CD4-positive, alpha-beta T cell treated with Interleukin-2 at 100 ng/mL for 4 hours (primary cell): ENCODE results near the gene RUNX2.

Source experiments
- DNase-seq: peaks from one replicate; pipeline ENCODE4 v3.0.0-alpha.2; 2020; ENCODE audit warnings: low spot score

RUNX2 gene

DNA sequence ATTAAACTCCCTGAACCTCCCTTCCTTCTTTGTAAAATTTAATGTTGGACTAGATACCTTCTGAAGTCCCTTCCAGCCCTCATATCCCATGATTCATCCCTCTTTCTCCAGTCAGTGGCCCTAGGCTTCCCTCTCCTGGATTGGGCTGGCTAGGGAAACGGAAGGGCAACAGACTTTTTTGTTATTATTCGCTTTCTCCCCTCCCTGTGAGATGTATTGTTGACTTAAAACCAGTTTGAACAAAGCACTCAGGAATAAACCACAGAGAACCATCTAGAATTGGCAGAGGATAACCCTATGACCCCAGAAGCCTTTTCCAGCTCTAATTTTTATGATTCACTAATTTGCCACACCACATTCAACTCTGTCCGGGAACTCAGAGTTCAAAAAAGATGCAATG lies 289.3 kb downstream of the RUNX2 start:
- no peak for DNase-seq

DNA sequence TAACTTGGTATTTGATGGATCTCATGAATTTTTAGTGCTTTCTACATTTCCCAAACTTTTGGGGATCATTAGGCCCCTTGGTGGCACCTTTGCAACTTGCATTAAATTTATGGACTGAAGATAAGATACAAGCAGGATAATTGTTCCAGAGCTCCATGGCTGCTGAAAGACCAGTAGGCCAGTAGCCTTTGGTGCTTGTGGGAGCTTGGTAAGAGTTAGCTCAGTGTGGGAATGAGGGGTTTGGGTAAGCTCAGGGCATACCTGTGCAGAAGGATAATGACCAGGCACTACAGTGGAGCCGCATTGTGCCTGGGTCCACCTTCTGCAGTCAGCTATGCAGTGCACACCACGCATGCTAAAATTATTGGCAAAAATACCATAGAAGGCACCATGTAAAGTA lies 290.1 kb downstream of the RUNX2 start:
- DNase-seq: no peak

DNA sequence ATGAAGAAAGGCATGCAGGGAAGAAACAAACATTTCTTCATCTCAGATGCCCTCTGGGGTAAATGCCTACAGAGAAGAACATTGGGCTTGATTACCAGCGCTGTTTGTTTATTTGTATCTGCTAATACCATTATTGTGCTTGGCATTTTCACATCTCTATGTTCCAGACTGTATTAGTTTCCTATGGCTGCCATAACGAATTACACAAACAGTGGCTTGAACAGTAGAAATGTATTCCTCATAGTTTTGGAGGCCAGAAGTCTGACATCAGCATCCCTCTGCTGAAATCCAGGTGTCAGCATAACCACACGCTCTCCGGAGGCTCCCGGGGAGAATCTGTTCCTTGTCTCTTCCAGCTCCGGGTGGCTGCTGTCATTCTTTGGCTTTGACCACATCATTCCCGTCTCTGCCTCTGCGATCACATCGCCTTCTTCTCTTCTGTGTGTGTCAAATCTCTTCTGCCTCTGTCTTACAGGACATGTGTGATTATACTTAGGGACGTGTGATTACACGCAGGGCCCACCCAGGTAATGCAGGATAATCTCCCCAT lies 291.2 kb downstream of the RUNX2 start:
- DNase-seq: no peak

DNA sequence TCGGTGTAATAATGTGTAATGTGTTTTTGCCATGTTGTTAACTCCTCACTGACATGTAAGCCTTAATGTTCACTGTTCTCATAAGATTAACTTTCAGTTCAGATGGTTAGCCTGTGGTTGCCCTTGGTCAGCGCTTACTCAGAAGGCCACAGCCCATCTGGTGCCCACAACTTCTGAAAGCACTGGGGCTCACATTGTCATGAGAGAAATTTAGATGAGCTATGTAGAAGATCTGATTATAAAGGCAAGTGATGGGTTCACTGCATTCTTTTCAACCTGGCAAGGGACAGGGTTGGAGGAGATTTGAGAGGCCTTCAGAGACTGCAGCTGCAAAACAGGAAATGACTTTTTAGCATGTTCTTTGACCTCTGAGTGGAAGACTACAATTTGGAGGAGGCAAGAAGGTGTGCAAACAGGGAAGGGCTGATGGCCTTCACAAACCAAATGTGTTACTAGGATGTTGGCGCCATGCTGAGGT lies 291.9 kb downstream of the RUNX2 start:
- peak; percentile 7 for DNase-seq

DNA sequence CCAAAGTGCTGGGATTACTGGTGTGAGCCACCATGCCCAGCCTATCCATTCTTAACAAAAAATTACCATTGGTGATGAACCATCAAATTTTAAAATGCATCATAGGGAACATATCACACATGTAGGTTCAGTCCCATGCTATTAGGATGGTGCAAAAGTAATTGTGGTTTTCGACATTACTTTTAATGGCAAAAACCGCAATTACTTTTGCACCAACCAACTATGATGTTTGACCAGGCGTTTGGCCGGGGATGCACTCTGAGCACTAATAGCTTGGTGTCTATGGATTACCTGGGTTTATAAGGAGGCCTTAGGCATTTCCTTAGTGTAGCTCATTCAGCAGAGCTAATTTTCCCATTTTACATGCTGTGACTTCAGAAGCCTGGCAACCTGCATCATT lies 296.1 kb downstream of the RUNX2 start:
- DNase-seq: no peak

DNA sequence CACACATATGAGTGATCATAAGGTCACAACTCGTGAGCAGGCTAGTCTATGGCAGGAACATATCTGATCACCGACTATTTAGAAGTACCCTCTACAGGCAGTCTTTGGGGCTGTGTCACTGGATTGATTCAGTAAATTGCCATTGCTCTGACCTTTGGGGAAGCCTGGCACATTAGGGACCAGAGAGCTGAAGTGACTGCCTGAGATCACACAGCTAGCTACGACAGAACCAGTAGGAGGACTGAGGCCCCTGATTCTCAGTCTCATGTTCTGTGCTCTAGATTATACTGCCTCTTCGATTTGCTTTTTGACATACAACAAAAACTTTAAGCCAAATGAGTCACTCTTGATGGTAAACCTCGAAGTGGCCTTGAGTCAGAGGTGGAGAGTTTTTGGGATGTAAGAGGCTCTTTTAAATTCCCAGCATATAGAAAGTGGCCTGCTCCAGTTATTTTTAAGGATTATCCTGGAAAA lies 297.1 kb downstream of the RUNX2 start:
- DNase-seq: no peak

DNA sequence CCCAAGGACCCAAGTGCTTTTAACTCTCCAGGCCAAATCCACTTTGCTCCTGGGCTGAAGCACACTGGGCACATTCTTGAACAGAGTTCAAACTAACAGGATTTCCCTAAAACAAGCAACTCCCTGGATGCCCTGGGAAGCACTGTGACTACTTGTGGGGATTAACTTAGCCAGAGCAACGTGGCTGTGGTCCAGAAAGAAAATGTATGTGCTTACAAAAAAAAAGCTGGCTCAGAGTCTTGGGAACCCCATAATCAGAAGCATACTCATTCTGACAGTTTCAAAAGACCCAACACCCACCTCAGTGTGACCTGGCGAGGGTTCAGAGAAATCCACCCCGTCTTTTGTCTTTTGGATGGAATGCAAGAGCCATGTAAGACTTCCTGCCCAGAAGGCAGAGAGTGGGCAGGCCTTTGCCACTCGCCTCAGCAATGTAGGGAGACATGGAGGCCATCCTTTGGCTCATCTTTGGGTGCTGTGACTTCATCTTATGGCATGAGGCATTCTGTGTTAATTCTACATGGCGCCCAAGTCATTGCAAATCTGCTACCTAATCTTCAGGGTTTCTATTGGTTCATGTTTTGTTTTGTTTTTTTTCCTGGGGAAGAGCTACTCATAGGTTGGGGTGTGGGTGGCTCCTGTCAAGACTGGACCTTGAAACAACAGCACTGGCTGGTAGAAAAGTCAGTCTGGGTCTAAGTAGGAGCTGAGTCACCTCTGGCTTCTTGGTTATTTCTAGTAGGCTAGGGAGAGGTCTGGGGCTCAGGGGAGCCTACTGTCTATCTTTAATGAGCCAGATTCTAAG lies 298.2 kb downstream of the RUNX2 start:
- no peak for DNase-seq

DNA sequence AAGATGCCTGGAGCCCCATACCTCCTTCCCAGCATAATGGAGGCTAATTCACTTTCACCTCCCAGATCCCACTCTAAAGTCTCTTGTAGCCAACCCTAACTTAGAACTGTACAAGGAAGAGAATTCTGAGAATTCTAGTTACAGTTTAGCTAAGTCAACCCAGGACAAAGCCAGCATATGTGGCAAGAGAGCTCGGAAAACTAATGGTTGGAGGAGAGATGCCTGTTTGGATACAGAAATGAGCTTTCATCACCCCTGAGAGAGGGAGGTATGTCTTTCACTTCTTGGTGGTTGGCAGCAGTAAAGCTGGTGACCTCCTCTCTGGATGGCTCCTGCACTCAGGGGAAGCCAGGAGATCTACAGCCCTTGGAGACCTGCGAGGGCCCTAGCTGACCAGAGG lies 302.2 kb downstream of the RUNX2 start:
- DNase-seq: no peak

DNA sequence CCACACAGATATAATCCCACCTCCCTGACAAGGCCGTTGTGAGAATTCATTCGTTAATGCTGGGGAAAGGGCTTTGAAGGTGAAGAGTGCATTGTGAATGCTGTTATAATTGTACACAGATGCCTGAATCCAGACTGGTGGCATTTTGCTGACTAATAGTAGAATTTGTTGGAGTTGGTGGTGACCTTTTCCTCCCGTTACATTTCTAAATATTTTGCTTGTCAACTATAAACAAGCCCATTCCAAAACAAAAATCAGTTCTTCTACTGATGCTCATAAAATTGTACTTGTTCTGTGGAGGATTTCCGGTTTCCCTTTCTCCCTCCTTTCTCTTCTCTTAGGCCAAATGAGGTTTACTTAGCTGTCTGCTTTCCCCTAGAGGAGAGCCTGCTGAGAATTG lies 302.7 kb downstream of the RUNX2 start:
- no peak for DNase-seq

DNA sequence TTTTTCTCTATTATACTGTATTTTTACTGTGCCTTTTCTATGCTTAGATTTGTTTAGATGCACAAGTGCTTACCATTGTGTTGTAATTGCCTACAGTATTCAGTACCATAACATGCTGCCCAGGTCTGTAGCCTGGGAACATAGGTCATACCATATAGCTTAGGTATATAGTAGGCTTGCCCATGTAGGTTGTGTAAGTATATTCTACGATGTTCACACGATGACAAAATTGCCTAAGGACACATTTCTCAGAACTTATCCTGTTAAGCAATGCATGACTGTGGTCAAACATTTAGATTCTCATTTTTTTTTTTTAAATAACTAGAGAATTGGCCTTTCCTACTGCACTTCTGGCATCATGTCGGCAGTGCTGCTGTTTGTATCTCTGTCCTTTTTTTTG lies 303.3 kb downstream of the RUNX2 start:
- DNase-seq: no peak

DNA sequence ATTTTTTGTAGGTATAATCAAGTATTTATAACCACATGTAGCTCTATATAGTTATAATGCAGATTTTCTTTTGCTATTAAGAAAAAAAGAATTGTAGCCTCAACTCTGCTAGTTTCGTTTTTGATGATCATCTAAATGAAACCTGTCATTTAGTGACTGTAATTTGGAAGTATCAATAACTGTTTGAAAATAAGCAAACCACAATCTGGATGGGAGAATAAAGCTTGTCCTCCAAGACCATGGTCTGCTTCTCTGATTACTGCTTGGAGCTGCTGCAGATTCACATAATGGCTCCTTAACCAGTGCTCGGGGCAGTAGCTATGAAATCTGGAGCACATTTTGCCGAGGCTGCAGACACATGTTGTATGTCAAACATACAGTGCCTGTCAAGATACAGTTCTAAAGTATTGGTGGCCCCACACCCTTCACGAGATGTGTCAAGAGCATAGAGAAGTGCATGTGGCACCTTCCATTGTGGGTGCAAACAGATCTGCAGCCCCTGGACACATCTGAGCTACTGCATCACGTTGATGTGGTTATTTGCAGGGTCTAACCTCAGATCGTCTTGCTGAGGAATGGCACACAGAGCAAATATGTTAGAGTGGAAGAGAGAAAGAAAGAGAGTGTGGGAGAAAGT lies 305.3 kb downstream of the RUNX2 start:
- DNase-seq: peak; percentile 3

DNA sequence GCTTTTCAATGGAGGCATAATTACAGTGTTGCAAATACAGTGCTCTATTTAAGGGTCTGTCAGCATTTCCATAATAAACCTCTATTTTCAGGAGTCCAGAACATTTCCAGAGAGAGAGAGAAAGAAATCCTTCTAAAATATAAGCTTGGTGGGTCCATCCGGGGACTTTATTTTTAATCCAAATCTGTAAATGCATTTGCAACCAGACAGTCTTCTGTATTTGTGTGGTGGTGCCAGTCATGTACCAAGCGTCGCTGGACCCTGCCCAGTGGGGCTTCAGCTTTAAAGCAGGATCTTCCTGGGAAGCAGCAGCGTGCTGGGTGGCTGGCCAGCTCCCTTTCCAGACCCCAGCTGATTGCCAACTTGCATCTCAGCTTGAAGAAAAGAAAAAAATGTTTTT lies 306.1 kb downstream of the RUNX2 start:
- DNase-seq: no peak

DNA sequence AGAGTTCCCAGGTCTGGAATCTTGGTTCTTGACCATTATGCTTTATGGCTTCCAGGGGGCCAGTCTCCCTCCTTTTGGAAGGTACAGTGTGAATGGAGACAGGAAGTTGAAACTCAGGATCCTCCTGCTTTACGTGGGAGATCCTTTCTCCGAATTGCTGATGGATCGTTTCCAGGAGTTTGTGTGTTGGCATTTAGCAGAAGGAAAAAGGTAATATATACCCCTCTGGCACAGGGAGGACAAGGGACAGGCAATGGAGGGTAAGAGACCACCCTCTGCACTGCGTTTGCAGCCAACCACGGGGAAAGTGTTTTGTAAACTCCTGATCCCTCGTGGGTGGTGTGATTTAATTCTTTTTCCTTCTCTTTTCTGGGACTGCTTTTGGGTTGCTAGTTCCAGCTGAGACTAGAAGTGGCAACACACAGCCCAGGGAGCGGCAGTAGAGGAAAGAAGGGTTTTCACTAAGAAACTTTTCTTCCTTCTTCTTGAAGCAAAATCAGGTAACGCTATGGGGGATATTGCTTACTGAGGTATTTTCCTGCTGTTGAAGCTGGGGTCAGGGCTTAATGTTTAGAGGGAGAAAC lies 307.2 kb downstream of the RUNX2 start:
- DNase-seq: no peak

DNA sequence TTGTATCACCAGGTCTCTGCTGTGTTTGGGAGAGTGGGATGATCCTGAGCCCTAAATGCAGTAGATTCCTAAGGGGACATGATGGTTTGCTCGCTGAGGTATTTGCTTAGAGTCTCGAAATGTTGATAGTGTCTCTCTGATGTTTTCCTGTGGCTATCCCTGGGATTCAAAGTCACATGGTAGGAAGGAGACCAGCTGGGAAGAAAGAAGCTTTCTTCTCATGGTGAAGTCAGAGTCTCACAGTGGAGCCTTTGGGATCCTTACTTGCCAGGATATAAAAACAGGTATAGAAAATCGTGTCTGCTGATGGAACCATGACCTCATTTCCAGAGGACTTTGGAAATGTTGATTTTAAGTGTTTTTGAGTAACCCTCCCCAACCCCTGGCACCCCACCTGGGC lies 308.9 kb downstream of the RUNX2 start:
- DNase-seq: no peak

DNA sequence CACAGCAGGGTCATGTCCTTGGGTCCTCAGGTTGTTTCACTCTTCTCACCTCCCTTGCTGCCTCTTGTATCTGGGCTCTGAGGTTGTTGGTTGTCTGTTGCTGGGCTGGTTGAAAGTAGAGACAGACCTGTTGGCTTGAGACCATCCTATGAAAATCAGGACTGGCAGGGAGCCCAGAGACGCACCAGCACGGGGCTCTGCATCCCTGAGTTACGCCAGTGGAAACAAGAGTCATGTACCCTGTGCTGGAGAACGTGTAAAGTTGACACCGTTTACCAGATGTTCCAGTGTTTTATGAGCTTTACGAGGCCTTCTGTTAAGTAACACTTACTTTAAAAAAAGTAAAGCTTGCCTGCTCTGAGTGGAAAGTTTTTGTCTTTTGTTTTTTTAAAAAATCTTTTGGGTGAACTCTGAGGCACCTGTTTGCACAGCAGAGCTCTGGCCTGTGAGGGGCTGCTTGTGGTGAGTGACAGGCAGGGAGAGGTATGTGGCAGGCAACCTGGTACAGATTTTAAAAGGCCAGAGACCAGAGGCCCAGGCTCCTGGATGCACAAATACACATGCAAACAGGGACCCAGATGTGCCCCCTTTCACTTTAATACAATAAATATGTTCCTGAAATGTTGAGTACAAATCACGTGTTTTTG lies 309.6 kb downstream of the RUNX2 start:
- no peak for DNase-seq

DNA sequence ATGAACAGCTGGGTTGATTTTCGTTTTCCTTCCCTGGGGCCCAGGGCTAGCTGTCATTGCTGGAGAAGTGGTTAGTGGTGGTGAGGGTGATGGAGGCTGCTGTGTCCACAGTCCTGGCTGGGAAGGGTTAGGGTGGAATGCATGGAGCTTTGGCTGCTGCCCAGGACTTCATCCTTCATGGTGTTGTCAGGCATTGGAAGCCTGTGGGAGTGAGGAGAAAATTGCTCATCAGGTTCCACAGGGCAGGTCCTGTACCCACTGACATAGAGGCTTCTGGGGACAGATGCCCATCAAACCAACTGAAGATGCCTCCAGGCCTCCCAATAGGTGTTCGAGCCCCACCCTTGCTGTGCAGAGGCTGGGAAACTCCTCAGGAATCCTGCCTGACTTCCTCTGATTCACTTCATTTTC lies 312.0 kb downstream of the RUNX2 start:
- no peak for DNase-seq

DNA sequence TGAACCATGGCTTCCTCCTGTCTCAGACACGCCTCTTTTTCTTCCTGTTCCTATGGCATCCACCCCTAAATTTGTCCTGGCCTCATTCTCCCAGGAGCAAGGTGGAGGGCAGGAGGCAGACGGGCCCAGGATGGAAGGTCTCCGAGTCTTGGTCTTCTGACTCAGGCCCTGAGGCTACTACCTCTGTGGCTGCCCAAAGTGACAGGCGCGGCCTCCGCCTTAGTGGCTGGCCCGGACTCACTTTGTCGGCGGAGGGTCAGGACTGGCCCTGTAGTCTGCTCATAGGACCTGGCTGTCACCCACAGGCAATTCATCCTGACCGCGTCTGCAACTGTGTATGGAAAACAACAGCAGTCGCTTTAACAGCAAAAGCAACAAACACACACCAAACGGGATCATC lies 312.7 kb downstream of the RUNX2 start:
- no peak for DNase-seq

DNA sequence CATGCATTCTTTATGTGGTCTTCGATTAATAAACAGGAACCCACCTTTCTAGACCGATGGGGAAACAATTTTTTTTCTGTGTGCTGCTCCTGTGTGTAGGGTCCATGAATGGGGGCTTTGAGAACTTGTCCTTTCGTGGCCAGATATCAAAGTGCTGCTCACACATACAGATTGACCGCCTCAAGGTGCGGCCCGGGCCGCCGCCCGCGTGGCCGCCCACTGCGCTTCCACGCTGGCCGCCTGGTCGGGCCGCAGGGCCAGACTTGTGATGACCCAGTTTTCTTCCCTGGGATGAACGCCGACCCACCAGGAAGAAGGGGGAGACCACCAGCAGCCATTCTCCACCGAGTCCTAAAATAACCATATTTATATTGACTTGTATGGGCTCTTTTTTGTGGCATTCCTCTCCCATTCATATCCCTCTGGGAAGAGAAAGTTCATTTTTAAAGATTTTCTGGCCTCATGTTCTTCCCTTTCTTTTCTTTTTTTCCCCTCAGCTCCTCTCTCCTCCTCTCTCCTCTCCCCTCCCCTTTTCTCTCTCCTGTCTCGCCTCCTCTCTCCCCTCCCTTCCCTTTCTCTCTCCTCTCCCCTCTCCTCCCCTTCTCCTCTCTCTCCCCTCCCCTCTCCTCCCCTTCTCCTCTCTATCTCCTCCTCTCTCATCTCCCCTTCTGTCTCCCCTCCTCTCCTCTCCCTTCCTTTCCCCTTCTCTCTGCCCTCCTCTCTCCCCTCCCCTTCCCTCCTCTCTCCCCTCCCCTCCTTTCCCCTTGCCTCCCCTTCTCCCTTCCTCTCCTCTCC lies 314.4 kb downstream of the RUNX2 start:
- DNase-seq: no peak

DNA sequence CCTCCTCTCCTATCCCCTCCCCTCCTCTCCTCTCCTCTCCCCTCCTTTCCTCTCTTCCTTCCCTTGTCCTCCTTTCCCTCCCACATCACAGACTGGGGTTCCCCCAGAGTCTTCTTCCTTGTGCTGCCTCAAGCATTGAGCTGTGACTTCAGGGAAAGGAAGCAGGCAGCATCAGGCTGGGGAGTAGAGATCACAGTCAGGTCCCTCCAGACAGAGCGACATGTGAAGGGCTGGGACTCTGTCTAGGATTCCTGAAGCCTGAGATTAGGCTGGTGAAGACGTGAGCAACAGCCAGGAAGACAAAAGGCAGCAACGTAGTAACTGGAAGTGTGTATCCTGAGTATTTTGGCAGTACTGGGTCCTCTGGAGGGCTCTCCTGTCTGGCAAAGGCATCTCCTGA lies 315.0 kb downstream of the RUNX2 start:
- no peak for DNase-seq

DNA sequence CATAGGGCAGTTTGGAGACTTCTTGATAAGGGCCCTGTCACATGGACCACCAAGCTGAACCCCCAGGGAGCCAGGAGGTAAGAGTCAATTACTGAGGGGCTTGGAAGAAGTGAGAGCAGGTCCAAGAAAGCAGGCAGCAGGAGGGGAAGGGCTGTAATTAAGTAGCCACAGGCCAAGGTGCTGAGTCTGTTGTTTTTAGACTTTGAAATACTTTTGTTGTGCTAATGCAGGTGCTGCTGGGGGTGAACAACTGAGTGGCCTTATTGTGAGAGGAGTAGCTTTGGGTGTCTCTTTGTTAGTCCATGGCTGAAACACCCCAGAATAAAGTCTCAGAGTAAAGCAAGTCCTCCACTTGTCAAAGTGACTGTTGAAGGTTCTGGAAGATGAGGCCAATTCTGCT lies 316.6 kb downstream of the RUNX2 start:
- no peak for DNase-seq

DNA sequence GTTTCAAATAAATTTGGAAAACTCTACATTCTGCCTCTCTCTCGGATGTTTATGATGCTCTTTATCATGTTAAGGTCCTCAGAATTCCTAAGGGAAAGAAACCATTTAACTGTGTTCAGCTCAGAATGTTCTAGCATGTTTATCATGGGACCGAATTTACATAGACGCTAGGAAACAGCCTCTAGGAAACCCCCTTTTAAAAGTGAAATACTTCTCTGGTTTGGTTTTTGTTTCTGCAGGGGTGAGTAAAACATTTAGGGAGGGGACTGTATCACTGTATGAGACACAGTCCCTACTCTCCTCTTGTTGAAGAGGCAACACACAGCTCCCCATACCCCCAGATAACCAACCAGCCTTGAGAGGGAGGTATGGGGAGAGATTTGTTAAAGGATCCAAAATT lies 317.2 kb downstream of the RUNX2 start:
- no peak for DNase-seq
